AG04450 (cell line): Measurements from ENCODE around the gene SPATC1L. TPM values are rescaled to one million over a fixed set of nuclear protein-coding genes. Genes with fewer than 3 reads are reported as not detected.

Source experiments
- CTCF ChIA-PET: fragments of 300-600, 350-600 bp; formaldehyde crosslinking; extraction: SDS; loops from one replicate; lab custom pipeline; 2022; ENCODE audit warnings: antibody characterized with exemption, inconsistent platforms; lab: Charles Lee
- POLR2A ChIA-PET: fragments of 350-600 bp; formaldehyde crosslinking; extraction: SDS; loops from one replicate; lab custom pipeline; 2021; ENCODE audit warnings: antibody characterized with exemption, inconsistent platforms; lab: Yijun Ruan, JAX
- DNase-seq: peaks from one replicate; pipeline ENCODE4 v3.0.0-alpha.2; 2011; ENCODE audit warnings: low read depth, low spot score
- H3K27ac ChIP-seq: one replicate; pipeline ENCODE4 v1.5.1; 2012; ENCODE audit warnings: low read depth, low read length, control low read depth
- H3K27me3 ChIP-seq: one replicate; pipeline ENCODE4 v1.6.0; 2012; ENCODE audit warnings: low read length; ENCODE audit not compliant: control insufficient read depth, insufficient read depth
- H3K4me3 ChIP-seq: 2 replicates; pipeline ENCODE4 v1.5.1; 2011; ENCODE audit warnings: mild to moderate bottlenecking, low read depth, low read length, control low read depth
- H3K9me3 ChIP-seq: 2 replicates; pipeline ENCODE4 v1.5.1; 2012; ENCODE audit warnings: low read length; ENCODE audit not compliant: control insufficient read depth, insufficient read depth
- CTCF ChIP-seq: IDR thresholded peaks from 2 replicates; pipeline ENCODE4 v1.5.1; 2011; ENCODE audit warnings: low read depth, low read length, control low read depth, inconsistent platforms
- polyA plus RNA-seq: library from polyadenylated mRNA; depleted of rRNA; stranded (reverse); fragments of >200 nt; gene quantifications from 2 replicates; pipeline ENCODE4 v1.2.3, GENCODE V29; 2011

SPATC1L gene
- polyA plus RNA-seq, 1 experiment: 1.6 TPM

- Histone ChIP-seq H3K4me3 (no peak overlapping the region), H3K27me3 (peaks cover 20% of the 10 kb centered on the region), H3K9me3 (peaks cover 11% of the 10 kb centered on the region), H3K27ac (no peak overlapping the region)
- POLR2A ChIA-PET: no interaction called here
- CTCF ChIA-PET: interaction anchor here (1.0 kb wide), 1 partner anchor 25 kb away, joined by 4 read pairs; no protein-coding TSS in a partner anchor
- TF ChIP-seq CTCF: no peak
- no peak for DNase-seq
These were observed 15.4 kb downstream of the SPATC1L start for GRCh38 chr21:46168659-46169386.

GRCh38 chr21:46168238-46168637, 16.0 kb downstream of the SPATC1L start:
- ChIA-PET POLR2A (no interaction called here), CTCF (interaction anchor here (1.0 kb wide), 1 partner anchor 25 kb away, joined by 4 read pairs; no protein-coding TSS in a partner anchor)
- Histone ChIP-seq H3K27ac (no peak overlapping the region), H3K9me3 (peaks cover 5% of the 10 kb centered on the region), H3K27me3 (peaks cover 14% of the 10 kb centered on the region), H3K4me3 (no peak overlapping the region)
- TF ChIP-seq CTCF: no peak
- no peak for DNase-seq

- Histone ChIP-seq H3K27me3 (peaks cover 27% of the 10 kb centered on the region), H3K27ac (no peak overlapping the region), H3K4me3 (no peak overlapping the region), H3K9me3 (peaks cover 6% of the 10 kb centered on the region; the same call in 1 of the 2 replicates)
- ChIA-PET POLR2A (no interaction called here), CTCF (interaction anchor here (0.7 to 0.8 kb wide), 2 partner anchors 12 to 22 kb away, joined by 3 to 4 read pairs; no protein-coding TSS in a partner anchor)
- TF ChIP-seq CTCF: no peak
- no peak for DNase-seq
These were observed 19.2 kb downstream of the SPATC1L start for GRCh38 chr21:46165098-46165497.

- TF ChIP-seq CTCF: no peak
- DNase-seq: no peak
- Histone ChIP-seq H3K9me3 (peaks cover 6% of the 10 kb centered on the region; the same call in 1 of the 2 replicates), H3K27ac (no peak overlapping the region), H3K4me3 (no peak overlapping the region), H3K27me3 (peaks cover 25% of the 10 kb centered on the region)
- POLR2A ChIA-PET: no interaction called here
- CTCF ChIA-PET: no interaction called here
These were observed 20.9 kb downstream of the SPATC1L start for GRCh38 chr21:46163380-46163779.
